Small intestine (tissue), 7 donors: ENCODE results near the gene SYNE1. TPM values are rescaled to one million over a fixed set of nuclear protein-coding genes. Genes with fewer than 3 reads are reported as not detected.

Source experiments
- DNase-seq, 2 donors: peaks; one replicate each; pipeline versions ENCODE4 v3.0.0 to v3.0.0-alpha.2; 2013
- FAIRE-seq: peaks from 2 replicates; lab custom pipeline; 2012; peaks lifted over from hg19 to GRCh38; lab: Jason Lieb, UNC
- H3K27ac ChIP-seq, 3 donors: one replicate each; pipeline ENCODE4 v1.5.1; 2013; ENCODE audit warnings: low read length in 2 of 3, mild to moderate bottlenecking in 2 of 3, control low read depth in 1 of 3, inconsistent platforms in 1 of 3, low read depth in 1 of 3, moderate library complexity in 1 of 3
- H3K27me3 ChIP-seq, 3 donors: one replicate each; pipeline ENCODE4 v1.6.1; 2013; ENCODE audit warnings: low read length in 3 of 3, inconsistent platforms in 1 of 3; ENCODE audit not compliant: control insufficient read depth in 3 of 3, insufficient read depth in 3 of 3
- H3K36me3 ChIP-seq, 3 donors: one replicate each; pipeline ENCODE4 v1.6.1; 2013; ENCODE audit warnings: low read length in 3 of 3, inconsistent platforms in 1 of 3, low read depth in 1 of 3, mild to moderate bottlenecking in 1 of 3, moderate library complexity in 1 of 3; ENCODE audit not compliant: control insufficient read depth in 3 of 3, insufficient read depth in 2 of 3
- H3K4me1 ChIP-seq, 3 donors: one replicate each; pipeline ENCODE4 v1.6.1; 2013; ENCODE audit warnings: low read length in 2 of 3, inconsistent platforms in 1 of 3, low read depth in 1 of 3, mild to moderate bottlenecking in 1 of 3, moderate library complexity in 1 of 3; ENCODE audit not compliant: control insufficient read depth in 3 of 3, insufficient read depth in 2 of 3
- H3K4me3 ChIP-seq, 3 donors: one replicate each; pipeline ENCODE4 v1.5.1; 2013; ENCODE audit warnings: low read length in 3 of 3, control low read depth in 1 of 3, inconsistent platforms in 1 of 3, low read depth in 1 of 3, mild to moderate bottlenecking in 1 of 3, moderate library complexity in 1 of 3
- H3K9me3 ChIP-seq, 2 donors: one replicate each; pipeline ENCODE4 v1.6.1; 2013; ENCODE audit warnings: low read depth in 1 of 2, low read length in 1 of 2; ENCODE audit not compliant: control insufficient read depth in 2 of 2, insufficient read depth in 1 of 2
- WGBS, 3 donors: extraction: QIAGEN DNeasy Blood & Tissue Kit; methylation state at CpG; one replicate each; pipeline ENCODE4 v1.1.7; 2013; 5-methylcytosine and 5-hydroxymethylcytosine counted together
- polyA plus RNA-seq, 4 donors: library from polyadenylated mRNA; stranded (reverse) in 3 of 4; unstranded in 1 of 4; fragments of 200-250 nt in 3 of 4; fragments of 120-200 nt in 1 of 4; gene quantifications; one replicate each; pipeline versions ENCODE4 v1.2.1 to v1.2.3, GENCODE V29; 2013
- donor health status: healthy with polysubstance abuse.
- donor health status: control.
- donor health status: control.
- donor health status: Bipolar disorder and iron deficiency.
- donor health status: healthy.

The SYNE1 gene
- polyA plus RNA-seq, 4 donors, result 4.0 to 18.9 (median 9.1) TPM

DNA sequence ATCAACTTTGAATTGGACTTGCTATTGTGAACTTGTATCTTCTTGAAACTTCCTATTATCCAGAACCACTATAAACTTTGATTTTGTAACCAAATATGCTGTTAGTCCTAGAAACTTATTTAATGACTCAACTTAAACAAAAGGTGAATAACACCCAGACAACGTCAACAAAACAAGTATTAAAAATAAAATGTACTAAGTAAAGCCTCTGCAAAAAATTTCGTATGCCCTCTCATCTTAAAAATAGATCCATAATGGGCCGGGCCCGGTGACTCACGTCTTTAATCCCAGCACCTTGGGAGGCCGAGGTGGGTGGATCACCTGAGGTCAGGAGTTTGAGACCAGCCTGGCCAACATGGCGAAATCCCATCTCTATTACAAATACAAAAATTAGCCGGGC, 428.0 kb downstream of the SYNE1 start:
- Histone ChIP-seq H3K36me3 (peaks cover 0 to 5% (median 3%) of the 10 kb centered on the region in 3 donors), H3K4me1 (no peaks in the 10 kb centered on the region), H3K9me3 (no peaks in the 10 kb centered on the region), H3K27me3 (no peaks in the 10 kb centered on the region), H3K4me3 (no peak overlapping the region), H3K27ac (no peak overlapping the region)
- 92 to 94% (median 93%) methylated on average over 8 of the region's 8 CpGs for WGBS, 3 donors
- FAIRE-seq, result no peak
- no peak for DNase-seq

DNA sequence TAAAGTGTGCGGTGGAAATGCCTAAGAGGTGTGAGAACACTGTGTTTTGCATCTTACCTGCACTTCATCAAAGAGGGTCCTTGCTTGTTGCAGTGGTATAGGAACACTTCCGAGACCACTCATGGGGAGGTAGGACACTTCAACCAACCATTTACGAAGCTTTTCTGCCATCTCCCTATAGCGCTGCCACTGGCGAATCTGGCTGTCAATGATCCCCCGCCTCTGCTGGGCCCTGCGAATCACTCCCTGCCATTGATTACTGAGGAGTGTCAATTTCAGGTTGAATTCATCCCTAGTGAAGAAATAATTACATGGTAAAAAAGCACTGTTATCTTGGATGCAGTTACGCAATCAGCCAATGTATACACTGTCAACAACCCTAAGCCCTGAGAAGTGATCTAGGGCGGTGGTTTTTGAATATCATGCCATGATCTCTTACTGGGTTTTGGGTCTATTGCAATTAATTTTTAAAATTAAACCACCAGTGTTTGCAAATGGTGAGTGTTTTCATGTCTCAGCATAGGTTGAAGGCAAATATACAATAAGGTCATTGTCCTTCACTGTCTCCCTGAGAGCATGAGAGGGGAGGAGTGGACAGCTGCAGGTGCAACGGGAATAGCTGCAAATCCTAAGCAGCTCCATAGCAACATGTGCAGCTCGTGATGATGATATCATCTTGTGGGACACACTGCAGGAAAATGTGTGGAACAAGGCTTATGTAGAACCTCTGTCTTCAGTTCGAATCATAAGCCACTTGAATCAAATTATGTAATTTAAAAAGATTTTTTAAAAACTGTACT, 429.0 kb downstream of the SYNE1 start:
- FAIRE-seq (no peak), DNase-seq (peak in 1 of 2 donors; percentile 5)
- peaks cover 0 to 5% (median 3%) of the 10 kb centered on the region in 3 donors for H3K36me3 ChIP-seq
- H3K4me3 ChIP-seq, result no peak overlapping the region
- 64 to 76% (median 68%) methylated on average over 12 of the region's 12 CpGs for WGBS, 3 donors
- H3K27me3 ChIP-seq, result no peaks in the 10 kb centered on the region
- H3K9me3 ChIP-seq, result no peaks in the 10 kb centered on the region
- no peak overlapping the region for H3K27ac ChIP-seq
- no peaks in the 10 kb centered on the region for H3K4me1 ChIP-seq

- Histone ChIP-seq H3K27ac (no peak overlapping the region), H3K9me3 (no peaks in the 10 kb centered on the region), H3K4me1 (no peaks in the 10 kb centered on the region), H3K4me3 (no peak overlapping the region), H3K27me3 (no peaks in the 10 kb centered on the region), H3K36me3 (peaks cover under 1 to 9% (median 3%) of the 10 kb centered on the region in 3 donors)
- DNase-seq (peak; percentile 15 to 21), FAIRE-seq (no peak)
- 83 to 88% (median 85%) methylated on average over 18 of the region's 18 CpGs for WGBS, 3 donors
Measured at GRCh38 chr6:152206072-152206818, 430.9 kb downstream of the SYNE1 start.

- no peak overlapping the region for H3K4me3 ChIP-seq
- no peak for FAIRE-seq
- no peaks in the 10 kb centered on the region for H3K4me1 ChIP-seq
- H3K27ac ChIP-seq, result no peak overlapping the region
- WGBS, 3 donors, result 68 to 79% (median 78%) methylated on average over 2 of the region's 2 CpGs
- H3K27me3 ChIP-seq, result no peaks in the 10 kb centered on the region
- DNase-seq, result no peak
- H3K9me3 ChIP-seq, result no peaks in the 10 kb centered on the region
- H3K36me3 ChIP-seq, result peaks cover 2 to 11% (median 3%) of the 10 kb centered on the region in 3 donors
Measured at GRCh38 chr6:152204591-152204990, 432.6 kb downstream of the SYNE1 start.

DNA sequence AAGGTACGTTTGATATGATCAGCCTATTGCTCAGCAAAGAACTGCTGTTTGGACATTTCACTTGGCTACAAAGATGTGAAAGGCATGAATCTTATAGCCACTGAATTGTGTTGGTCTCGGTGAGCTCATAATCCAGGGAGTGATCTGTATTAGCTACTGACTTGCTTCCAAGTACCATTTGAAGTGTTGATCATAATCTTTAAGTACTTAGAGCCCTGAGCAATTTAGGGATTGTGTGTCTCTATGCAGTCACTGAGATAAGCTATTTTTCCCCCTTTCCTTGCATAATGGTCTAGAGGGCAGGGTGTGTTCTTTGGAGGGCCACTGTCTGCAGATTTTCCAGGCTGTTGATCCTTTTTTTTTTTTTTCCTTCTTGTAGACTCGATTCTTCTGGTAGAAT, 436.0 kb downstream of the SYNE1 start:
- Histone ChIP-seq H3K4me3 (no peak overlapping the region), H3K4me1 (no peaks in the 10 kb centered on the region), H3K9me3 (peaks cover 0 to 7% of the 10 kb centered on the region in 2 donors), H3K27ac (no peak overlapping the region), H3K27me3 (no peaks in the 10 kb centered on the region), H3K36me3 (peaks cover 6 to 9% (median 7%) of the 10 kb centered on the region in 3 donors)
- WGBS, 3 donors, result 58 to 65% (median 62%) methylated on average over 3 of the region's 3 CpGs
- DNase-seq (no peak), FAIRE-seq (no peak)

GRCh38 chr6:152195896-152196295, 441.3 kb downstream of the SYNE1 start:
- H3K4me3 ChIP-seq, result no peak overlapping the region
- H3K36me3 ChIP-seq, result peaks cover 3 to 10% (median 9%) of the 10 kb centered on the region in 3 donors
- no peak overlapping the region for H3K27ac ChIP-seq
- DNase-seq, result no peak
- peaks cover 0 to 20% of the 10 kb centered on the region in 2 donors for H3K9me3 ChIP-seq
- H3K27me3 ChIP-seq, result no peaks in the 10 kb centered on the region
- 66 to 81% (median 73%) methylated on average over 5 of the region's 5 CpGs for WGBS, 3 donors
- FAIRE-seq, result no peak
- no peaks in the 10 kb centered on the region for H3K4me1 ChIP-seq

DNA sequence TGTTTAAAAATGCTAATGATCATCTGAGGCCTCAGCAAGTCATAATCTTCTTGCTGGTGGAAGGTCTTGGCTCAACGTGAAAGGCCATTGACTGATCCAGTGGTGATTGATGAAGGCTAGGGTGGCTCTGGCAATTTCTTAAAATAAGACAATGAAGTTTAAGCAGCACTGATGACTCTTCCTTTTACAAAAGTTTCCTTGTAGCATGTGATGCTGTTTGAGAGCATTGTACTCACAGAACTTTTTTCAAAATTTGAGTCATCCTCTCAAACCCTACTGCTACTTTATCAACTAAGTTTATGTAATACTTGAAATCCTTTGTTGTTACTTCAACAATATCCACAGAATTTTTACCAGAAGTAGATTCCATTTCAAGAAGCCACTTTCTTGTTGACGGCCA, 447.4 kb downstream of the SYNE1 start:
- Histone ChIP-seq H3K9me3 (peaks cover 0 to 4% of the 10 kb centered on the region in 2 donors), H3K27me3 (no peaks in the 10 kb centered on the region), H3K36me3 (no peaks in the 10 kb centered on the region), H3K4me3 (no peak overlapping the region), H3K27ac (no peak overlapping the region), H3K4me1 (no peaks in the 10 kb centered on the region)
- DNase-seq, result no peak
- no peak for FAIRE-seq
- WGBS, 3 donors, result 86 to 87% (median 86%) methylated on average over 2 of the region's 2 CpGs

DNA sequence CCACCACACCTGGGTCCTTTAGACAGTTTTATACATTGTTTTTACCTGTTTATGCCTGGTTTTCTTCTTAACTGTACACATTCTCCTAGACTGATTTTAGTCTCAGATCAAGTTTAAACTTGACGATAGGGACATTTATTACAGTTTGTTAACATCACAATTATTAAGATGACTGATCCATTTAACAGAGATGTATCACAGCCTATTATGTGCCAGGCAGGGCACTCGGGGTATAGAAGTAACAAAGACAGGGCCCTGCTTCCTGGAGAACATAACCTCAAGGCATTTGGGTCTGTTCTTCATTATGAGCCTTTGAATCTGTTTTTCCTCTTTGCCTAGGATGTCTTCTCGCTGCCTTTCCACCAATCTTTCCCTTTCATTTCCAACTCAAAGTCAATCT, 449.2 kb downstream of the SYNE1 start:
- DNase-seq (no peak), FAIRE-seq (no peak)
- Histone ChIP-seq H3K36me3 (peaks cover 0 to 3% (median 0%) of the 10 kb centered on the region in 3 donors), H3K4me3 (no peak overlapping the region), H3K4me1 (no peaks in the 10 kb centered on the region), H3K27ac (no peak overlapping the region), H3K9me3 (no peaks in the 10 kb centered on the region), H3K27me3 (no peaks in the 10 kb centered on the region)
- WGBS, 3 donors, result 80 to 90% (median 82%) methylated on average over 3 of the region's 3 CpGs
